GM19238 (cell line): ENCODE measurements around the gene RNF223.

Source experiments
- DNase-seq: peaks from one replicate; pipeline ENCODE4 v3.0.0; 2011; ENCODE audit warnings: low spot score; ENCODE audit not compliant: insufficient read length

The RNF223 gene

GRCh38 chr1:1046243-1046642, 27.9 kb downstream of the RNF223 start:
- no peak for DNase-seq

GRCh38 chr1:1045129-1045528, 29.0 kb downstream of the RNF223 start:
- DNase-seq: no peak

GRCh38 chr1:1044455-1045078, 29.5 kb downstream of the RNF223 start:
- DNase-seq: no peak

GRCh38 chr1:1043921-1044320, 30.2 kb downstream of the RNF223 start:
- no peak for DNase-seq

- DNase-seq: no peak
These were observed 30.7 kb downstream of the RNF223 start for GRCh38 chr1:1043411-1043810.

GRCh38 chr1:1042835-1043234, 31.3 kb downstream of the RNF223 start:
- DNase-seq: no peak

- no peak for DNase-seq
These were observed 32.2 kb downstream of the RNF223 start for GRCh38 chr1:1041873-1042272.

- DNase-seq: no peak
These were observed 33.0 kb downstream of the RNF223 start for GRCh38 chr1:1041092-1041523.

- DNase-seq: peak; percentile 99
These were observed 33.8 kb downstream of the RNF223 start for GRCh38 chr1:1040004-1040991.

GRCh38 chr1:1039145-1039910, 34.8 kb downstream of the RNF223 start:
- DNase-seq: no peak

GRCh38 chr1:1038694-1039093, 35.4 kb downstream of the RNF223 start:
- no peak for DNase-seq

- no peak for DNase-seq
These were observed 36.5 kb downstream of the RNF223 start for GRCh38 chr1:1037366-1038327.

GRCh38 chr1:1035291-1035943, 38.7 kb downstream of the RNF223 start:
- no peak for DNase-seq

GRCh38 chr1:1034439-1034781, 39.7 kb downstream of the RNF223 start:
- DNase-seq: no peak

GRCh38 chr1:1033731-1034438, 40.2 kb downstream of the RNF223 start:
- no peak for DNase-seq

GRCh38 chr1:1033009-1033587, 41.0 kb downstream of the RNF223 start:
- DNase-seq: peak; percentile 99

GRCh38 chr1:1032424-1032823, 41.7 kb downstream of the RNF223 start:
- DNase-seq: no peak

- DNase-seq: no peak
These were observed 42.4 kb downstream of the RNF223 start for GRCh38 chr1:1031659-1032235.
